Measurements from ENCODE around the gene KPTN.

DNA sequence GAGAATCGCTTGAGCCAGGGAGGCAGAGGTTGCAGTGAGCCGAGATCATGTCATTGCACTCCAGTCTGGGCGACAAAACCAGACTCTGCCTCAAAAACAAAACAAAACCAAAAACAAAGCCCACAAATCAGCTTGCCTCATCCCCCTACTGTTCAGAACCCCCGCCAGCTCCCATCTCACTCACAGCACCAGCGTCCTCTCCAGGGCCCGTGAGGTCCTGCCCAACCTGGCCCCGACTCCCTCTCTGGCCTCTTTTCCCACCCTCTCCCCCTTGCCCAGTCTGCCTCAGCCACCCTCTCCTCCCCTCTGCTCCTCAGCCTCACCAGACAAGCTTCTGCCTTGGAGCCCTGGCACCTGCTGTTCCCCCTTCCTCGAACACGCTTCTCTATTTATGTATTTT lies 16.1 kb downstream of the KPTN start:
- TF ChIP-seq, protein P1, sequence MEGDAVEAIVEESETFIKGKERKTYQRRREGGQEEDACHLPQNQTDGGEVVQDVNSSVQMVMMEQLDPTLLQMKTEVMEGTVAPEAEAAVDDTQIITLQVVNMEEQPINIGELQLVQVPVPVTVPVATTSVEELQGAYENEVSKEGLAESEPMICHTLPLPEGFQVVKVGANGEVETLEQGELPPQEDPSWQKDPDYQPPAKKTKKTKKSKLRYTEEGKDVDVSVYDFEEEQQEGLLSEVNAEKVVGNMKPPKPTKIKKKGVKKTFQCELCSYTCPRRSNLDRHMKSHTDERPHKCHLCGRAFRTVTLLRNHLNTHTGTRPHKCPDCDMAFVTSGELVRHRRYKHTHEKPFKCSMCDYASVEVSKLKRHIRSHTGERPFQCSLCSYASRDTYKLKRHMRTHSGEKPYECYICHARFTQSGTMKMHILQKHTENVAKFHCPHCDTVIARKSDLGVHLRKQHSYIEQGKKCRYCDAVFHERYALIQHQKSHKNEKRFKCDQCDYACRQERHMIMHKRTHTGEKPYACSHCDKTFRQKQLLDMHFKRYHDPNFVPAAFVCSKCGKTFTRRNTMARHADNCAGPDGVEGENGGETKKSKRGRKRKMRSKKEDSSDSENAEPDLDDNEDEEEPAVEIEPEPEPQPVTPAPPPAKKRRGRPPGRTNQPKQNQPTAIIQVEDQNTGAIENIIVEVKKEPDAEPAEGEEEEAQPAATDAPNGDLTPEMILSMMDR (IDR thresholded peaks at IDR 0.05), result no peak
- no peak for TF ChIP-seq POLR2A (IDR thresholded peaks at IDR 0.05)

All from body of pancreas (tissue), 4 donors.